NCI-H1105 treated with DMSO at 0.1 percent for 48 hours (cell line): ENCODE measurements around the gene MDK.

Experiments used
- DNase-seq: peaks from one replicate; lab custom pipeline; 2025; lab: John Stamatoyannopoulos, UW

Gene MDK, protein sequence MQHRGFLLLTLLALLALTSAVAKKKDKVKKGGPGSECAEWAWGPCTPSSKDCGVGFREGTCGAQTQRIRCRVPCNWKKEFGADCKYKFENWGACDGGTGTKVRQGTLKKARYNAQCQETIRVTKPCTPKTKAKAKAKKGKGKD

GRCh38 chr11:46381048-46381818 is at the start of gene MDK:
Gene MDK, plus strand, starts transcription at chr11:46381669. Its CDS starts 389 bp downstream, at chr11:46382058.
- DNase-seq = peak; percentile 48

DNA sequence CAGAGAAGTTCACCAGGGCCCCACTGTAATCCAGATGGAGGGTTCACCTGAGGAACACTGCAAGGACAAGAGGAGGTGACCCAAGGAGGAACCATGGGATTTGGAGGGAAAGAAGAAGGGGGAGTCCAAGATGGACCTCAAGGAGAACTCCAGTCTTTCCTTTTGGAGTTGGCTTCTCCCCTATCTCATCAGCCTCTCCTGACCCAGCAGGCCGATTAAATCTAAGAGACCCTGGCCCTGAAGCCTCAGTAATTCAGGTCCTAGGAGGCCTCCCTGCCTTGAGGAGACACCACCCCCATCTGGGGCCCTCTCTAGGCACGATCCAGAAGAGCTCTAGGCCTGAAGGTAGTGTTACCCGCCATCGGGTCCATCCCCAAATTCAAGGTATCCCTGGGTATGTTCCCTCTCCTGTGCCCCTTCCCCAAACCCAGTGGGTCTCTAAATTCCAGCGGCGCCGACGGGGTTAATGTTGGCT is 49.3 kb upstream of the MDK start:
- no peak for DNase-seq

GRCh38 chr11:46332568-46333393 is 48.7 kb upstream of the MDK start:
- DNase-seq = peak; percentile 46

DNA sequence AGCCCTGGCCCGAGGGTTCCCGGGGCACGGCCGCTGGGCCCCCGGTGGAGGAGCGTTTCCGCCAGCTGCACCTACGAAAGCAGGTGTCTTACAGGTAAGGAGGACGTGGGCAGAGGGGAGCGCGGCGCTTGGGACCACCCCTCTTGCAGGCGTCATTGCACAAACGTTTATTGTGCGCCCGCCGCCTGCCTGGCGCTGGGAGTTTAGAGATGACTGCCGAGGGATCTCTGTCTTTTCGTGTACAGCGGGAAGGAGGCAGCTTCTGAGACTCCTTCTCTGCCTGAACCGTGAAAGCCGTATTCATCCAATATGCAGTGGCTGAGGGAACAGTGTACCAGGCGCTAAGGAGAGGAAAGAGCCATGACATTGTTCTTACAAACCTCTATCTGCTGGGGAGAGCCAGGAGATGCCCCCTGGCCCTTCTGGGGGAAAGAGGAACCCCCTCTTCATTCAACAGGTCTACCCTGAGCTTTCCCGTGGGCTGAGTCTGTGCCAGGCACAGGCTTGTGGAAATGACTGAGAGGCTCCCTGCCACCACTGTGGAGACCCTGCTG is 48.0 kb upstream of the MDK start:
- peak; percentile 57 for DNase-seq

DNA sequence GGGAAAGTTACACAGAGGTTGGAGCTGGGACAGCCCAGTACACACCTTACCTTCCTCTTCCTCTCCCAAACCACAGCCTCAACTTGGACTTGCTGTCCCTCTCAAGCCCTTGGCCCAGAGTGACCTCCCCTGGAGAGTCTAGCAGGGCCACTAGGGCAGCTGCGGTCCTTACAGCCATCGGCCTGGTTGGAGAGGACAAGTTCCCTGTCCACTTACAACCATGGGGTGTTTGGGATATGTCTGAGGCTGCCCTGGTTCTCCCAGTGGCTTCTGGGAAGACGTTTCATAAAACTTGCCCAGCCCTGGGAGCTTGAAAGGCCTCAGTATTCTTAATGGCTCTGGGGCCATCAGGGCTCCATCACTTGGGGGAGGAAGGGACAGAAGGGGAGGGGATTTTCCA is 47.3 kb upstream of the MDK start:
- DNase-seq = no peak

DNA sequence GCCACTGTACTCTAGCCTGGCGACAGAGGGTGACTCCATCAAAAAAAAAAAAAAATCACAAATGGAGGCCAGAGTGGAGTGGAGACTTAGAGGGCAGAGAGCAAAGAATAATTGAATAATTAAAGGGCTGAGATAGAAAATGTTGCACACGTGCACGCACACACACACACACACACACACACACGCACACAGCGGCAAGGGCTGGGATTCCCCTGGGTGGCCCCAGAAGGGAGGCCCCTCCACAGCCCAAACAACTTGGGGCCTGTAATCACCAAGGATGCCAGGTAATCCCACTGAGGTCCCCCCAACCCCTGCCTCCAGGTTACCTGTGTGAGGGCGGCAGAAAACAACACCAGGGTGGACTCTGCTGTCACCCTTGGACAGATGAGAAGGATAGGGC is 46.2 kb upstream of the MDK start:
- DNase-seq = no peak

- no peak for DNase-seq
Observed at GRCh38 chr11:46335890-46336562, 45.4 kb upstream of the MDK start.

- no peak for DNase-seq
Observed at GRCh38 chr11:46336563-46337180, 44.8 kb upstream of the MDK start.

DNA sequence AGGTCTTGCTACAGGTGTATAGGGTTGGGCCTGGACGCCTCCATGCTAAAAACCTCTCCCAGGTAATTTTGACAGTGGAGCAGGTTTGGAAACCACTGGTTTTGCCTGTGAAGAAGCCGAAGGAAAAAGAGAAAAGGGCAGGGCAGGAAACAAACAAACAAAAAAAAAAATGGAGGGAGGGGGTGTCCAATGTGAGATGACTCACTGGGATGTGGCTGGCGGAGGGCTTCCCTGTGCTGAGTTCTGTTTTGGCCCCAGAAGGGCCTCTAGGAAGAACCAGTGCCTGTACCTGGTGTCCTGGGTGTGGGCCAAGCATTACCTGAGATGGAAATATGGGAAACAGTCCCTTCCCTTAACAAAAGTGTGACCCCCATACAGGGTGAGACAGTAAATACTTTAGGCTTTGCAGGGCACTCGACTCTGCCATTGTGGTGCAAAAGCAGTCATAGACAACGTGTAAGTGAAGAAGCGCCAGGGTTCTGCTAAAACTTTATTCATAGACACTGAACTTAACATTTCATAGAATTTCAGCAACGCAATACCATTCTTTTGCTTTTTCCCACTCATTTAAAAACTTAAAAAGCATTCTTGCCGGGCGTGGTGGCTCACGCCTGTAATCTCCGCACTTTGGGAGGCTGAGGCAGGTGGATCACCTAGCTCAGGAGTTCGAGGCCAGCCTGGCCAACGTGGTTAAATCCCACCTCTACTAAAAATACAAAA is 43.7 kb upstream of the MDK start:
- no peak for DNase-seq

DNA sequence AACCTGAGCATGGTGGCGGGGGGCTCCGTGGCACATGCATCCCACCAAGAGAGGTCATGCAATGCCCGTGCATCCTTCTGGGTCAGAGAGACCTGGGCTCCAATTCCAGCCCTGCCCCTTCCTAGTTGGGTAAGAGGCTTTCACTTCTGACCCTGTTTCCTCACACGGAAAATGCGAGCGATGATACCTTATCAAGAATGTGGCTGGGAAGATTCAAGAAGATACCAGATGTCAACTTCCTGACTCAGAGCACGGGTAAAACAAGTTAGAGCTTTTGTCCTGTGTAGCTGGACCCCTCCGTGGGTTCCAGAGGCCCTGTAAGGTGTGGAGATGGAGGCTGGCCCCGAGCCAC is 42.9 kb upstream of the MDK start:
- no peak for DNase-seq

- peak; percentile 79 for DNase-seq
Observed at GRCh38 chr11:46338988-46339666, 42.3 kb upstream of the MDK start.

DNA sequence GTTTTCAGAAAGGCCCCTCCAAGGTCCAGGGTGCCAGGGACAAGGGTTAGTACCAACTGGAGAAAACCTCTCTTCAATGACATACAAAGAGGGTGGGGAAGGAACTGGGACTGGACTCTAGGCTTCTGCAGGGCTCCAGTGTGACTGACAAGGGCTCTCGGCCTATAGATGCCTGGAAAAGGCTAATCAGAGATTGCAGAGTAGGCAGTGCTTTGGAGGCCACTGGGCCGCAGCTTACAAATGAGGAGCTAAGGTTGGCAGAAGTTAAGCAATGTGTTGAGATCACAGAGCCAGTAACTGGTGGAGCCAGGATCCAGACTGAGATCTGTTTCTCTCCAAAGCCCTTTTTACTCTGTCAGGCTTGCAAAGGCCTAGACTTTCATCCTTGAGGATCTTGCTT is 41.7 kb upstream of the MDK start:
- DNase-seq = no peak

- DNase-seq = no peak
Observed at GRCh38 chr11:46341454-46341853, 40.0 kb upstream of the MDK start.

DNA sequence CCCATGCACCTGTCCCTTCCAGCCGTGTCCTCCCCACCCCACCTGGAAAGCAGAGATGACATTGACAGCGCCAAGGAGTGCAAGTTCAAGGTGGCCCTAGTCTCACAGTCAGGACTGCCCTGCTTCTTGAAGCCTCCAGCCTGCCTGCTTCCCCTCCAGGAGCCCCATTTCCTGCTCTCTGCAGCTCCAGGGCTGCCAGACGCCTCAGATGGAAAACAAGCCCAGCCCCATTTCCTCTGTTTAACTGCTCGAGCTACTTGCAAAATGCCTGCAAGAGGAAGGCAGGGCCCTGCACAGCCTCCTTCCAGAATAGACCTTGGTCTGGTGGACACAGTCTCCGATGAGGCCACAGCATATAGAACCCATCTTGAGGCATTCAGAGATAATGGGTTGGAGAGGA is 39.2 kb upstream of the MDK start:
- no peak for DNase-seq

GRCh38 chr11:46343520-46343919 is 37.9 kb upstream of the MDK start:
- DNase-seq = no peak

- peak; percentile 93 for DNase-seq
Observed at GRCh38 chr11:46345131-46345597, 36.3 kb upstream of the MDK start.

- DNase-seq = no peak
Observed at GRCh38 chr11:46345881-46346484, 35.5 kb upstream of the MDK start.

GRCh38 chr11:46346886-46347636 is 34.4 kb upstream of the MDK start, which contains the start of gene DGKZ:
Gene DGKZ, plus strand, starts transcription at chr11:46347463. Its CDS starts 197 bp downstream, at chr11:46347660.
- peak; percentile 82 for DNase-seq
